NCI-H2196 (cell line): ENCODE measurements around the gene HSPA12A.

ENCODE experiments used
- DNase-seq: peaks from one replicate; lab custom pipeline; 2025; ENCODE audit not compliant: unreplicated experiment; lab: John Stamatoyannopoulos, UW

The HSPA12A gene

GRCh38 chr10:116742367-116743265, at the start of gene HSPA12A:
Gene HSPA12A (minus strand): TSS chr10:116742566. CDS start chr10:116742469, 97 bp downstream.
- peak; percentile 41 for DNase-seq

- DNase-seq: no peak
These were observed 48.9 kb upstream of the HSPA12A start for GRCh38 chr10:116791241-116791640.

GRCh38 chr10:116787893-116788665, 45.7 kb upstream of the HSPA12A start:
- DNase-seq: peak; percentile 33

- DNase-seq: no peak
These were observed 44.8 kb upstream of the HSPA12A start for GRCh38 chr10:116787053-116787659.

DNA sequence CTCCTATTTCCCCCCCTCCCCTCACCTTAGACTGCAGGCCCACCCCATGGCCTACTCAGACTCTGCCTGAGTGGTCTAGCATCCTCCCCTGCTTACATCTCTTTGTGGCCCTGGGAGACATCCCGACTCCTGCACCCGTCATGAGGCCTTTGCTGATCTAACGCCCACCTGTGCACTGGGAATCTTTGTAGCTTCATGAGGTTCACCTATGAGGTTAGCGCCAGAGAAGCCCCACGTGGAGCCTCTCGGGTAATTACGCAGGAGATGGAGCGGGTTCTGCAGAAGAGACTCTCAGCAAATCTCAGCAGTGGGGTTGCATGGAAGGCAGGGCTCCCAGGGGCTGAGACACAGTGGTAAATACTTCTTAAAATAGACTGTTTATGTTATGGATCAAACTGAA, 43.5 kb upstream of the HSPA12A start:
- DNase-seq: no peak

DNA sequence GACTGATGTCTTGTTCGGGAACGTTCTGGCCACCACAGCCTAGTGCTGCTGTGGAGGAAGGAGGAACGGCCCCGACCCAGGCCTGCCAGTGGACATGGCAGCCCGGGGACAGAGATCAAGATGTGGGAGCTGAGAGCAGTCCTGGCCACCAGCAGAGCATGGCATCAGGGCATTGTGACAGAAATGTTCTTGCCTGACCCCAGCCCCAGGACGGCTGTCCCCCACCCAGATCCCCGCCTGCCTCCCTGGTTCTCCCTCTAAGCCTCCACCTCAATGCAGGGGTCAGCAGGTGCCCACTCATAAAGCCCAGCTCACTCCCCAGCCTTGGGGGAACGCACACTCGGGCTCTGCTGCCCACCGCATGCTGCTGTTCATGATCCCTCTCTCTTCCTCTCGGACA, 42.9 kb upstream of the HSPA12A start:
- no peak for DNase-seq

DNA sequence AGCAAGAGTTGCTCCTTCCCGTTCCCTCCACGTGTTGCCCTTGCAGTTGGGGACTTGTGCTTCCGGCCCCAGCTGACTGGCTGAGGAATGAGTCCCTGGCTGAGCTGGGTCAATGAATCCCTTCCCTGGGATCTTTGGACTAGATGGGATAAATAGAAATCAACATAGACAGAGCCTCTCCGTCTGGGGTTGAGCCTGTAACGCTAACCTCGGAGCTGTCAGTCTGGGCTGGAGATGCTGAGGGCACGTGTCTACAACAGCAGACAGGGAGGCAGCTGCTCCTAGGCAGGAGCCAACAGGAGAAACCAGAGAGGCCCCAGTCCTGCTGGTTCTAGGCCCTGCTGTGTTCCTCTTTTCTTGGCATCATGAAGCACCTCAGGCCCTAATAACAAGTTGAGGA, 42.3 kb upstream of the HSPA12A start:
- no peak for DNase-seq

DNA sequence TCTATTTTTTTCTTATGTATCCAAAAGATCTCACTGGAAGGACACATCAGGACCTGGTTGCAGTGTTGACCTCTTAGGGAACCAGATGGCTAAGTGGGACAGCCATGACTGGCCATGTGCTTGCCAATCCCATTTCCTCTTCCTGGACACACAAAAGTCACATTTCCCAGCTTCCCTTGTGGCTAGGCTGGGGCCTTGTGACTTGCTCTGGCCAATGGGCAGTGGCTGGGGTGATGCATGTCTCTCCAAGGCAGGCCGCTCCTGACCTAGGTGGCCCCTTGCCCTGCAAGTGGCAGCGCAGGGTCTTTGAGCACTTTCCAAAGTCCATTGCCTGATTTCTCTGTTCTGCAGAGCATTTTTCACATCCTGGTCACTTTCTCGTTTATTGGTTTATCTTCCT, 41.7 kb upstream of the HSPA12A start:
- DNase-seq: no peak

DNA sequence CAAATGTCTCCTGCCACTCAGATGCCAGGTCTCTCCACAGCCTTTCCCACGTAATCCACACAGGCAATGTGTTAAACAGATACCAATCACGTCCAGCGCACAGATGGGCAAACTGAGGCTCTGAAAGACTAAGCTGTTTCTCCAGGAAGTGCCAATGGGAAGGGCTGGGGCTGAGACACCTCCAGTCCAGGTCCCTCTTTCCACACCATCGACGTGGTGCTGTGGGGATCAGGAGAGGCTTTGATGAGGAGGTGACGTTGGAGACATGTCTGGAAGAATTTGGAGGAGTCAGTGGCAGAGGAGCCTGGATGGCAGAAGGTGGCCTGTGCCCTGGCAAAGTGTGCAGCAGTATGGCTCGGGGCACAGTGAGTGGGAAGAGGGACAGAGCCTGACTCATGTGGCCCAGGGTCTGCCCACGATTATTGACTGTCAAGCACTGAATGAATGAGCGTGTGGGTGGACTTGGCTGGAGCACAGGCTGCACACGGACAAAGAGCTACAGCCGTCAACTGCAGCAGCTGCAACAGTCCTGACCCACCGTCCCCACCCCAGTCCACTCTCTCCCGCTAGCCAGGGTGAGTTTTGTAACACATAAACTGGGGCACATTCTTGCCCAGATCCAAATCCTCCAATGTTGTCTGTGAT, 40.8 kb upstream of the HSPA12A start:
- no peak for DNase-seq

DNA sequence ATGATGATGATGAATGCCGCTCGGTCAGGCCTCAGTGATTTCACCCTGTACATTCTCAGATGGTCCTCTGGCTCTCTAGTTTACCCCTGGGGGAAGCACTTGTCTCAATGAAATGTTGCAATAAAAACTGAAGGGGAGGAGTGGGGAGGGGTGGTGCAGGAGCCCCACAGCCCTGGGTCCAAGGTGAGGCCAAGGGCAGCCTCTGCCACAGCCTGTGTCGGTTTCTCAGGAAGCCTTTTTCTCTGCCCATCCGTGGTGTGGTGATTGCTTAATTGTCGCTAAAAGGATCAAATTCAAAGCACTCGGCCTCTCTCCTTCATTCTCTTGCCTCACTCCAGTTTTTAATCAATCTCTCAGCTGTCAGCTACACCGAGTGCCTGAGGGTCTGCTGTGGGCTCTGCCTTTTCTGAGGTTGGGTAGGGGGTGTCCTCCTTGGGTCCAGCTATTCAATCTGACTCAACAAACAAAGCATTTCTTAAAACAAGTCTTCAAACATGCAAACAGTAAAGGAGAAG, 39.1 kb upstream of the HSPA12A start:
- no peak for DNase-seq

GRCh38 chr10:116780691-116781205, 38.4 kb upstream of the HSPA12A start:
- DNase-seq: no peak

DNA sequence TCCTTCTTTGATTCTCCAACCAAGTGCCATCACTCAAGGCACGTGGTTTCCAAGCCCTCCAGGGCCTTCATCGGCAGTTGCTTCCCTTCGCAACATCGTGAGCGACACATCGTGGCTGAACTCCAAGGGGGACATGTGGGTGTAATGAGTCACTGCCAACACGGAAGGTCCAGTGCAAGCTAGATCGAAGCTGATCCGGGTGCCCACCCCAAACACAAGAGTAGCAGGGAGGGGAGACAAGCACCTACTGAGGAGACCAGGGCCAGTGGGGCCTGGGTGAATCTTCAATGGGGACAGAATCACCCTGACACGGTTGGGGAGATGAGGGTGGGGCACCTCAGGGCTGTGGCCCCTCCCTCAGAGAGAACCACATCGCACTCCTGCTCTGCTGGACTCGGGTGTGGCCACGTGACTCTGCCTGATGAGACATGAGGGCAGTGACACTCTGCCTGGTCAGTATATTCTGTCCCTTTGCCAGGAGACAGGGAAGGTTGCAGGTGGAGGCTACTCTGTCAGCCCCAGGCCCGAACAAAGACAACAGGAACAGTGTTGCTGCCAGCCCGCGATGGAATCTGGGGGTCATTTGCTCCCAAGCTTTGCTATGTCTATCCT, 36.8 kb upstream of the HSPA12A start:
- no peak for DNase-seq

- no peak for DNase-seq
These were observed 34.6 kb upstream of the HSPA12A start for GRCh38 chr10:116777006-116777405.

GRCh38 chr10:116775488-116776400, 33.4 kb upstream of the HSPA12A start:
- no peak for DNase-seq

GRCh38 chr10:116774728-116775151, 32.4 kb upstream of the HSPA12A start:
- no peak for DNase-seq

DNA sequence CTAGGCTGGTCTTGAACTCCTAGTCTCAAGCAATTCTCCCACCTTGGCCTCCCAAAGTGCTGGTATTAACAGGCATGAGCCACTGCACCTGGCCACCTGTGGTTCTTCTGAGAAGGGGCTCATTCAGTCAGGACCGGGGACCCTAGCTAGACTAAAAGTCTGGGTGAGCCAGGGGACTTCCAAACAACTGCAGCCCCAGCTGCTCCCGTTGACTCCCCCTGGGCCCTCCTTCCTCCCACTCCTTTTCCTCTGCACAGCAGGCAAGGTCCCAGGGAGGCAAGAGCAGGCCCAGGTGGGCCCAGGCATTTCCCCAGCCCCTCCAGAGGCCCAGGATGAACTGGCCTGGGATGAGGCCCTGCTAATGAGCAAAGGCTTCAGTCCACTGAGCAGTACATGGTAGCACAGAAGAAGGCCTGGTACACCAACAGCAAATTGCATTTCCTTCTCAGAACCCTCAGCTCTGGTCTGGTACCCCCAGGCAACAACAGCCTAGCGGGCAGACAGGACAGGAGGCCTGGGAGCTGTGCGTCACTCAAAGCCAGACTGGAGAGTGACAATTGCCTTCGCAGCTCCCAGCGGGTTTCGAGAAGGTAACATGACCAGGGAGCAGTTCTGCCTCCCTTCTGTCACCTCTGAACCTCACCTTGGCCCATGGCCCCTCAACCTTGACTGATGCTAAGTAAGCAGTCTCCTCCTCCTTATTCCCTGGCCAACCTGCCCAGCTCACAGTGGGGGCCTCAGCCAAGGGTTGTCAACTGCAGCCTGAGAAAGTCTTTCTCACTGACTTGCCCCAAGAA, 30.7 kb upstream of the HSPA12A start:
- no peak for DNase-seq

- DNase-seq: no peak
These were observed 29.7 kb upstream of the HSPA12A start for GRCh38 chr10:116771959-116772585.
